IPS-11a (cell line): ENCODE measurements around the gene PLEKHG3.
A peak's percentile ranks its signal among the peaks of the same experiment; 100 is the strongest.
"Not testable (repeated sequence)": the region's sequence is repeated elsewhere in the genome, so short reads cannot be mapped to it uniquely, and the experiment has no call there.

ENCODE experiments used
- H3K4me3 ChIP-seq: one replicate; pipeline ENCODE4 v1.5.1; 2013; ENCODE audit warnings: low read depth, low read length, control low read depth

Gene PLEKHG3

GRCh38 chr14:64686282-64686615, 18.0 kb upstream of the PLEKHG3 start:
- H3K4me3 ChIP-seq, result no peak overlapping the region

GRCh38 chr14:64688031-64688430, 16.2 kb upstream of the PLEKHG3 start:
- H3K4me3 ChIP-seq, result no peak overlapping the region

- no peak overlapping the region for H3K4me3 ChIP-seq
Measured at GRCh38 chr14:64688811-64689281, 15.4 kb upstream of the PLEKHG3 start.

GRCh38 chr14:64689289-64689688, 14.9 kb upstream of the PLEKHG3 start:
- H3K4me3 ChIP-seq, result no peak overlapping the region

GRCh38 chr14:64690607-64691006, 13.6 kb upstream of the PLEKHG3 start:
- H3K4me3 ChIP-seq, result not testable (repeated sequence)

GRCh38 chr14:64691376-64691775, 12.8 kb upstream of the PLEKHG3 start:
- no peak overlapping the region for H3K4me3 ChIP-seq

- H3K4me3 ChIP-seq, result no peak overlapping the region
Measured at GRCh38 chr14:64692189-64692985, 11.8 kb upstream of the PLEKHG3 start.

GRCh38 chr14:64692986-64693809, 11.0 kb upstream of the PLEKHG3 start:
- no peak overlapping the region for H3K4me3 ChIP-seq

- no peak overlapping the region for H3K4me3 ChIP-seq
Measured at GRCh38 chr14:64693810-64694165, 10.4 kb upstream of the PLEKHG3 start.

GRCh38 chr14:64695071-64695470, 9.2 kb upstream of the PLEKHG3 start:
- H3K4me3 ChIP-seq, result no peak overlapping the region

- H3K4me3 ChIP-seq, result no peak overlapping the region
Measured at GRCh38 chr14:64696355-64696857, 7.8 kb upstream of the PLEKHG3 start.

GRCh38 chr14:64698903-64699302, 5.3 kb upstream of the PLEKHG3 start:
- no peak overlapping the region for H3K4me3 ChIP-seq

- H3K4me3 ChIP-seq, result no peak overlapping the region
Measured at GRCh38 chr14:64700290-64700689, 3.9 kb upstream of the PLEKHG3 start.

GRCh38 chr14:64700894-64701293, 3.3 kb upstream of the PLEKHG3 start:
- H3K4me3 ChIP-seq, result no peak overlapping the region

- no peak overlapping the region for H3K4me3 ChIP-seq
Measured at GRCh38 chr14:64701660-64702059, 2.6 kb upstream of the PLEKHG3 start.

- peak overlapping the region; percentile 15 for H3K4me3 ChIP-seq
Measured at GRCh38 chr14:64702493-64703394, 1.5 kb upstream of the PLEKHG3 start.

- H3K4me3 ChIP-seq, result peak overlapping the region; percentile 85
Measured at GRCh38 chr14:64703395-64704142, 655 bp upstream of the PLEKHG3 start.

GRCh38 chr14:64704743-64705380, 638 bp downstream of the PLEKHG3 start:
- H3K4me3 ChIP-seq, result peak overlapping the region; percentile 85

GRCh38 chr14:64705381-64706118, 1.3 kb downstream of the PLEKHG3 start:
- peak overlapping the region; percentile 85 for H3K4me3 ChIP-seq
